Cardiac fibroblast (primary cell): Measurements from ENCODE around the gene FTMT.

ENCODE experiments used
- DNase-seq, 2 donors: peaks; one replicate each; pipeline versions ENCODE4 v3.0.0 to v3.0.0-alpha.2; 2010; ENCODE audit warnings: low read depth in 2 of 2
- H3K4me3 ChIP-seq, 2 donors: replicated peaks in 1 of 2; 1 replicate in 1 of 2; 2 replicates in 1 of 2; pipeline ENCODE4 v1.5.1; 2011; ENCODE audit warnings: low read depth in 2 of 2, low read length in 2 of 2, mild to moderate bottlenecking in 2 of 2, moderate library complexity in 1 of 2
- TF ChIP-seq, protein P1 (sequence below): IDR thresholded peaks from one replicate; pipeline ENCODE4 v1.5.1; 2011; ENCODE audit warnings: low read depth, mild to moderate bottlenecking, low read length, inconsistent platforms

The FTMT gene

DNA sequence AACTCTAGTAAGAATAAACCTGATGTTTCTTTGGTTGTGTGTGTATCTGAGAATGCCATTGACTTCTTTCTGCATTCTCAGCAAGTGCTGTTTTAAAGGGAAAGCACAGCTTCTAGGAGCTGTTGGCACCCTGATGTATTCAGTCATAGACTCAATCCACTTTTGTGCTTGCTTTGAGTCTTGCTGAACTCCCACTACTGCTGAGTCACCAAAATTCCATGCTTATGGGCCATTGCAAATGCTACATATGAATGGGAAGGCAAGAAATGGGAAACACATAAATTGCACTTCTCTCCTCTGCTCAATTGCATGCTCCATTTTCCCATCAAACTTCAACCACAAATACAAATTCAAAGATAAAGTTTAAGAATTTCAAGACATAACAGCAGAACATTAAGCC lies 9.8 kb upstream of the FTMT start:
- DNase-seq: no peak
- H3K4me3 ChIP-seq: no peak overlapping the region
- TF ChIP-seq, protein P1, sequence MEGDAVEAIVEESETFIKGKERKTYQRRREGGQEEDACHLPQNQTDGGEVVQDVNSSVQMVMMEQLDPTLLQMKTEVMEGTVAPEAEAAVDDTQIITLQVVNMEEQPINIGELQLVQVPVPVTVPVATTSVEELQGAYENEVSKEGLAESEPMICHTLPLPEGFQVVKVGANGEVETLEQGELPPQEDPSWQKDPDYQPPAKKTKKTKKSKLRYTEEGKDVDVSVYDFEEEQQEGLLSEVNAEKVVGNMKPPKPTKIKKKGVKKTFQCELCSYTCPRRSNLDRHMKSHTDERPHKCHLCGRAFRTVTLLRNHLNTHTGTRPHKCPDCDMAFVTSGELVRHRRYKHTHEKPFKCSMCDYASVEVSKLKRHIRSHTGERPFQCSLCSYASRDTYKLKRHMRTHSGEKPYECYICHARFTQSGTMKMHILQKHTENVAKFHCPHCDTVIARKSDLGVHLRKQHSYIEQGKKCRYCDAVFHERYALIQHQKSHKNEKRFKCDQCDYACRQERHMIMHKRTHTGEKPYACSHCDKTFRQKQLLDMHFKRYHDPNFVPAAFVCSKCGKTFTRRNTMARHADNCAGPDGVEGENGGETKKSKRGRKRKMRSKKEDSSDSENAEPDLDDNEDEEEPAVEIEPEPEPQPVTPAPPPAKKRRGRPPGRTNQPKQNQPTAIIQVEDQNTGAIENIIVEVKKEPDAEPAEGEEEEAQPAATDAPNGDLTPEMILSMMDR: no peak

DNA sequence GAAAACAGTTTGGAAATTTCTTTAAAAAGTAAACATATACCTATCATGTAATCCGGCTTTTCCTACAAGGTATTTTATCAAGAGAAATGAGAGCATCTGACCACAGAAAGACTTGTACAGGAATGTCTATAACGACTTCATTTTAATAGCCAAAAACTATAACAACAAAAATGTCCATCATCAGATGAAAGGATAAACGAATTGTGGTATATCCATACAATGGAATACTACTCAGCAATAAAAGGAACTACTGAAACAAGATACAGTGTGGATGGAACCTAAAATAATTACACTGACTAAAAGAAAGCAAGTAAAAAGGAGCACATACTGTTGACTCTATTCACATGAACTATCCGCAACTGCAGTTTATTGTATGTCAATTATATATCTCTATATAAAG lies 1.4 kb upstream of the FTMT start:
- TF ChIP-seq, protein P1: no peak
- no peak overlapping the region for H3K4me3 ChIP-seq
- no peak for DNase-seq

GRCh38 chr5:121853850-121854249 lies 2.2 kb downstream of the FTMT start:
- no peak overlapping the region for H3K4me3 ChIP-seq
- no peak for DNase-seq
- TF ChIP-seq, protein P1: no peak

GRCh38 chr5:121862801-121863200 lies 11.1 kb downstream of the FTMT start:
- TF ChIP-seq, protein P1: no peak
- no peak overlapping the region for H3K4me3 ChIP-seq
- DNase-seq: no peak

GRCh38 chr5:121863753-121864285 lies 12.1 kb downstream of the FTMT start:
- TF ChIP-seq, protein P1: no peak
- no peak for DNase-seq
- H3K4me3 ChIP-seq: no peak overlapping the region

DNA sequence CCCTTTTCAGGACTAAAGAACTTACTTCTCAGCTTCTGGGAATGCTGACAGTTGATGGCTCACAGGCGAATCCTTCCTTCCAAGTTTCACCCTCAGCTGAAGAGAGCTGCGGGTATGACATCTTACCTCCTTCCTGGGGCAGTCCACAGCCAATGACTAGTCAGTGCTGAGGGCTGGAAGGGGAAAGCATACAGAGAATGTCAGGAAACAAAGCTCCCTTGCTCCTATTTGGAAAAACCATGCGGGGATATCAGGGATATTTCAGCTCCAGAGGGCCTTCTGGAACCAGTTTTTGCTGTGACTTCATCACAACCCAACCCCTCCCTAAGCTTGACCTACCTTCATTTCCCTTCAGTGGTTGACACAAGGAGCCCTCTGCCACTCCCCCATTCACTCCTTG lies 15.7 kb downstream of the FTMT start:
- TF ChIP-seq, protein P1: no peak
- DNase-seq: no peak
- H3K4me3 ChIP-seq: no peak overlapping the region

DNA sequence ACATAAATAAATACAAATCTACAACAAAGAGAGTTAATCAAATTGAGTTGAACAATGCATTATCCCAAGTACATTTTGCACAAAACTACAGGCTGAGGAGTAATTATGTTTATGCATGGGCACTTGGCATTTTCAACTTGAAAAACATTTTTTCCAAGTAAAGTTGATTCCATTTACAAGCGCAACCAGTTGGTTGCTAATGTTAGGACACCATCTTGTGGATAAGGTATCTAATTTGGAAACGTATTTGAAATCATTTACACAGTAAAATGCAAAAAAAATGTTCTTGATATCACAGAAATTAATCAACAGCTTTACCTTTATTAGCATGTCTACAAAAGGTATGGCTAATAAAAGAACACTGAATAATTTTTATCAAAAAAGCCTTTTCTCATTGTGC lies 18.8 kb downstream of the FTMT start:
- H3K4me3 ChIP-seq: no peak overlapping the region
- TF ChIP-seq, protein P1: no peak
- peak; percentile 8 to 21 for DNase-seq
